ENCODE results near the gene EOLA1. TPM values are rescaled to one million over a fixed set of nuclear protein-coding genes. Genes with fewer than 3 reads are reported as not detected.
"Not testable (repeated sequence)": the region's sequence is repeated elsewhere in the genome, so short reads cannot be mapped to it uniquely, and the experiment has no call there.

EOLA1 gene
- 10 to 100 TPM; 20.0 to 23.6 TPM for total RNA-seq
- long read RNA-seq, transcript CXorf40A-204 (5 exons, 1,403 nt) = major isoform, 8 of 14 reads
- long read RNA-seq, partial matches to known transcripts = 0 of 14 reads
- long read RNA-seq, other reads (novel, unspliced or antisense) = 3 of 14 reads

GRCh38 chrX:149540621-149541520 lies at the start of gene EOLA1:
TSS of gene EOLA1 (plus strand) at chrX:149541012. CDS start at chrX:149545631, 4,619 bp downstream.
- DNase-seq = peak; percentile 90
- intact Hi-C loops (cut with DNase I) = no loop called here
- ATAC-seq = peak; percentile 46 to 67

DNA sequence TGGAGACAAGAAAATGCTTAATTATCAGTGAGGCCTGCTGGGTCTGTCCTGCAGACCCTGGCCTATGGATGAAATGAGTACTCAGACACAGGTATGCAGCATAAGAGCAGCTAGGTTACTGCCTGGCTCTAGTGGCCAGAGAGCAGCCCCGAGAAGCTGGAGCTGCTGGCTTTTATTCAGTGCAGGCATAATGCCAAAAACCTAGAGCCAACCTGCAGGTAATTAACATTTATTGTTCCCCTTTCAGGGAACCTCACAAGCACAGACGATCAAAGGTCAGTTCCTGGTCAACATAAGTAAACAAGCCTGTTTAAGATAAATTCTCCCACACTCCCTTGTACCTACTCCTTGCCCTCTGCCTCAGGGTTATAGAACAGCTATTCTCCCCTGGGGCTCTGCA lies 49.0 kb upstream of the EOLA1 start:
- DNase-seq (no peak), ATAC-seq (no peak)
- intact Hi-C loops (cut with DNase I) = no loop called here

DNA sequence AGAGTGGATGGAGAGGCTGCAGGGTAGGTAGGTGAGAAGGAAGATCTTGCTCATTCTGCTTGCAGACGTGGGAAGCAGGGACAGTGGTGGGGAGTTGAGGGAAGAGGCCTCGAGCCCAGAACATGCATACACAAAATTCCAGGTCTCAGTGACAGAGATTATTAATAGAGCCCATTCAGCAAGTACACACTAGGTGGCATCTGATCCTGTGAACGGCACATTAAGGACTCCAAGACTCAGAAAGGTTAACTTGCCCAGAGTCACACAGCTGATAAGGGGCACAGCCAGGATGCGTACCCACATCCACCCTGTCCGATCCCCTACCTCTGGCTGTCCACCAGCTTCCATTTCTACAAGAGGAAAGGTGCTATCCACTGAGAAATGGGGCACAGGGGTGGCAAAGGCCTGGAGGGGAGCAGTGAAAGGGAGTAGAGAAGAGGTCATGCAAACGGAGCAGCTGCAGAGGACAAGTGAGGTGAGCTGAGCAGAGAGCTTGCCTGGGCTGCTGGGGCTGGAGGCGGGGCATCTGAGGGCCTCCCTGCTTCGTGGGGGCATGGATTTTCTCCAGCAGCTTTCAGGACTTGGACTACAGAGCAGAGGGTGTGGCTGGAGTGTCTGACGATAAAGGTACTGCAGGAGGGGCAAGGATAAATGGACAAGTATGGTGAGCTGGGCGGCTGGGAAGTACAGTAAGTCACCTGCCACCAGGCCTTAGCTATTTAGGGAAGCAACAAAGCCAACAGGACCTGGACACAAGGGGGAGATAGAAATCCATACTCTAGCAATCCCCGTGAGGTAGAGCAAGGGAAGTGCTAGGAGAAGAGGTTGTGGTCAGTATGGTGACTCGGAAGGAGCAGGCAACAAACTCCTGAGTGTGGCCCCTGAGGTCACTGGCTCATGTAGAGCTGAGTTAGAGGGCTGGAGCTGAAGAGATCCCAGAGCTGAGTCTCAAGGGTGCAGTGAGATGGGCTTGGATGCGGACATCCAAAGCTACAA lies 46.9 kb upstream of the EOLA1 start:
- DNase-seq (no peak), ATAC-seq (peak; percentile 50 to 52)
- intact Hi-C loops (cut with DNase I) = no loop called here

DNA sequence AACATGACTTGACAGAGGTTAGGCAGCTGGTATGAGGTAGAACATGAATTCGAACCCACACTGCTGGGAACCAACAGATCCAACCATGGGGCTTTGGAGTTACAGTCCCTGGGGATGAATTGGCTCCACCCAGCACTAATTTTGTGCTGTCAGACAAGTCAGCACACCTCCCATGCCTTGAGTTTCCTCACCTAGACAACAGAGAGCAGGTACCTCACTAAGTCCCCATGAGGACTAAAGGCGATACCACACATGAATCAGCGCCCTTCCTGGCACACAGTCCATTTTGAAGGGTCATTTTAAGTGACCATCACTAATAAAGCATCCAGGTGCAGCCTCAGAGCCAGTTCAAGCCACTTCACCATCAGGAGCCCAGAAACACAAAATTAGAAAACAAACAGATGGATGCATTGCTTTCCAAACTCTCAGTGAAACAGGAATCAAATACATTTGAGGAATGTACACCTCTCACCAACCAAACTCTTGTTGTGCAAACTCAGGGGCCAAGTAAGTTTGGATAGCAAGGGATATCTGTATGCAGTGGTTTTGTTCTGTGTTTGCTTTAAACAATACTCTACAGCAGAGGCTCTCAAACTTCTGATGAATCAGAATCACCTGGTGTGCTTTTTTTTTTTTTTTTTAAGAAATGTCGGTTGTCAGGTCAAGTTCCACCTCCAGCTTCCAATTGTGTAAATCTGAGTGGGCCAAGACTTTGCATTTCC lies 45.8 kb upstream of the EOLA1 start:
- no peak for ATAC-seq
- DNase-seq = no peak

GRCh38 chrX:149495573-149496071 lies 45.2 kb upstream of the EOLA1 start:
- ATAC-seq = peak in 1 of 2 donors; percentile 56
- DNase-seq = no peak

More for the DNA sequence above, 45.8 kb upstream of the EOLA1 start:
- intact Hi-C loops (cut with DNase I) = no loop called here

DNA sequence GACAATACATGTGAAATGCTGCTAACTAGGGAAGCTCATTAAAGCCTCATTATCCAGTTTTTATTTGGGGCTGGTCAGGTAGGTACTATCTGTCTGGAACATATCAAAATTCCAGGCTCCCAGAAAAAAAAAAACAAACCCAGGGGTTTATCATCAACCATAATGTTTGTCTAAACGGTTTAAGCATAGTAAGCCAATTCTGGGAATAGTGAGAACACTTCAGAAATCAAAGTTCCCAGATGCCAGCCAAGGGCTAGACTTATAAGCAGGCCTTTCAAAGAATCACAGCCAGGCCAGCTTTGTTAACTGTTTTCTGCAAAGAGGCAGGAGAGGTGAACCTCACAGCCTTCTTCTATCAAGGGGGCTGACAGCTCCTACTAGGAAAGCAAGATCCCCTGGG lies 43.8 kb upstream of the EOLA1 start:
- ATAC-seq = no peak
- no peak for DNase-seq
- intact Hi-C loops (cut with DNase I) = no loop called here

More at GRCh38 chrX:149495573-149496071, 45.2 kb upstream of the EOLA1 start:
- intact Hi-C loops (cut with DNase I) = no loop called here

- intact Hi-C loops (cut with DNase I) = no loop called here
- no peak for ATAC-seq
- DNase-seq = no peak
Observed at GRCh38 chrX:149497626-149498025, 43.2 kb upstream of the EOLA1 start.

- ATAC-seq = no peak
- no peak for DNase-seq
- intact Hi-C loops (cut with DNase I) = no loop called here
Observed at GRCh38 chrX:149498767-149499166, 42.0 kb upstream of the EOLA1 start.

DNA sequence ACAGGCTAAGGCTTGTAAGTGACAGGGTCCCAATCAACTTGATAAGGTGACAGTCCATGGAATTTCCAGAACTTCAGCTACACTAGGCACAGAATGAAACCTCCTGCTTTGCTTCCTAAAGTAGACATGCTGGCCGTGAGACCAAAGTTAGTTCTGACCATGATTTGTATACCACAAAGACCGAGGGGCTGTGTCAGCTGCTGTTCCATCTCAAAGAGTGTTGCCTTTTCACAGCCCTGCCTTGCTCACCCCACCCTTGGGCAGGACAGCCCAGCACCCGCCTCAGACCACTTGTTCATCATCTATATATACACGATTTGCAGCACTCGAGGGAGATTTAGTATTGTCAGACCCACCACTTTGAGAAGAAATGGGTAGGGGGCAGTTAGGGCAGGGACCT lies 41.0 kb upstream of the EOLA1 start:
- DNase-seq = no peak
- ATAC-seq = no peak

DNA sequence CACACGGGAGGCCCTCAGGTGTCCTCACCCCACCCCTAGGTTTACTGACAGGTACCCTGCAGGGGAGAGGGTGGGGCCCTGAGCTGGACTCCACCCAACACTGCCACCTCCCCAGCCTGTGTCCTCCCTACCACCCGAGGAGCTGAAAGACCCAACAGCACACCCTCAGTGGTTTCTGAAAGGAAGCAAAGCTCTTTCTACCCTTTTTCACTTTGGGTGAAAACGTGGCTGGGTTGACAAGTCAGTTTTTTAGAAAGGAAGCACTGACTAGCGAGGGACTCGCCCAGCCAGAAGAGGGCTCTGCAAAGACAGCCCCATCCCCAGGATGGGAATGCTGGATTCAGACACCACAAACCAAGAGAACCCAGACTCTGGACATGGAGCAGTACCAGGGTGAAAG lies 37.9 kb upstream of the EOLA1 start:
- ATAC-seq; DNase-seq; intact Hi-C loops (cut with DNase I): not testable (repeated sequence)

More for the DNA sequence above, 41.0 kb upstream of the EOLA1 start:
- intact Hi-C loops (cut with DNase I) = no loop called here

GRCh38 chrX:149503446-149503845 lies 37.4 kb upstream of the EOLA1 start:
- intact Hi-C loops (cut with DNase I) = not testable (repeated sequence)
- DNase-seq = peak; percentile 44
- ATAC-seq = peak; percentile 31 to 73

GRCh38 chrX:149504226-149504914 lies 36.4 kb upstream of the EOLA1 start:
- DNase-seq (no peak), ATAC-seq (peak; percentile 29 to 36)
- intact Hi-C loops (cut with DNase I) = no loop called here

GRCh38 chrX:149504915-149505651 lies 35.7 kb upstream of the EOLA1 start, which contains the start of gene IDS:
TSS of gene IDS (minus strand) at chrX:149505306. CDS start at chrX:149505137, 169 bp downstream.
- DNase-seq (peak; percentile 93), ATAC-seq (peak; percentile 97 to 98)
- intact Hi-C loops (cut with DNase I) = no loop called here

DNA sequence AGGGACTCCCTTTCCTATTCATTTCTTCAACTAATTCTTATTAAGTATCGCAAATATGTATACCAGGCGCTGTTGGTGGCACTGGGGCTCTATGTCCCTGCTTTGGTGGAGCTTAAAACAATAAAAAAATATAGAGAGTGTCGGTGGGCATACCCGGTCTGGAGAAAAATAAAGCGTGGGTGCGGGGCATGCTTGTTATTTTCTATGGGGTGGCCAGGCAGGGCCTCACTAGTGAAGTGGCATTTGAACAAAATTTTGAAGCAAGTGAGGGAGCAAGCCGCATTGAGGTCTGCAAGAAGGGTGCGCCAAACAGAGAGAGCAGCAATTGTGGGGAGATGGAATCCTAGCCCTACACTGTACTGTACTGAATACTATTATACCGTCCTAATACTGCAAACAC lies 35.1 kb upstream of the EOLA1 start:
- DNase-seq (no peak), ATAC-seq (no peak)
- intact Hi-C loops (cut with DNase I) = no loop called here

- no peak for DNase-seq
- intact Hi-C loops (cut with DNase I) = no loop called here
- ATAC-seq = no peak
Observed at GRCh38 chrX:149506349-149506748, 34.5 kb upstream of the EOLA1 start.

DNA sequence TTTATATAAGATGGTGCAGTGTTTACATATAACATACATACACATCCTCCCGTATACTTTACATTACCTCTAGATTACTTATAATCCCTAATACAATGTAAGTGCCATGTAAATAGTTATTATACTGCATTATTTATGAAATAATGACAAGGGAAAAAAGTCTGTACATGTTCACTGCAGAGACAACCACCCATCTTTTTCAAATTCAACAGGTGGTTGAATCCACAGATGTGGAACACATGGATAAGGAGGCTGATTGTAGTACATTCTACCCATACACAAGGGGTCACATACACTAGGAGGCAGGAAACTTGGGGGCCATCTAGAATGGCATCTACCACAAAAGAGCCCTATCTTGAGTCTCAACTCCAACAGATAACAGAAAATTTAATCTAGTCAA lies 32.3 kb upstream of the EOLA1 start:
- intact Hi-C loops (cut with DNase I) = no loop called here
- DNase-seq (no peak), ATAC-seq (no peak)

GRCh38 chrX:149510386-149510785 lies 30.4 kb upstream of the EOLA1 start:
- DNase-seq (no peak), ATAC-seq (no peak)
- intact Hi-C loops (cut with DNase I) = no loop called here

All from left cardiac atrium (tissue), 4 donors.